ENCODE data around the gene TRPM3. TPM values are rescaled to one million over a fixed set of nuclear protein-coding genes. Genes with fewer than 3 reads are reported as not detected.

Gene TRPM3
- total and polyA plus RNA-seq, 4 donors = 0.07 to 0.89 (median 0.67) TPM

DNA sequence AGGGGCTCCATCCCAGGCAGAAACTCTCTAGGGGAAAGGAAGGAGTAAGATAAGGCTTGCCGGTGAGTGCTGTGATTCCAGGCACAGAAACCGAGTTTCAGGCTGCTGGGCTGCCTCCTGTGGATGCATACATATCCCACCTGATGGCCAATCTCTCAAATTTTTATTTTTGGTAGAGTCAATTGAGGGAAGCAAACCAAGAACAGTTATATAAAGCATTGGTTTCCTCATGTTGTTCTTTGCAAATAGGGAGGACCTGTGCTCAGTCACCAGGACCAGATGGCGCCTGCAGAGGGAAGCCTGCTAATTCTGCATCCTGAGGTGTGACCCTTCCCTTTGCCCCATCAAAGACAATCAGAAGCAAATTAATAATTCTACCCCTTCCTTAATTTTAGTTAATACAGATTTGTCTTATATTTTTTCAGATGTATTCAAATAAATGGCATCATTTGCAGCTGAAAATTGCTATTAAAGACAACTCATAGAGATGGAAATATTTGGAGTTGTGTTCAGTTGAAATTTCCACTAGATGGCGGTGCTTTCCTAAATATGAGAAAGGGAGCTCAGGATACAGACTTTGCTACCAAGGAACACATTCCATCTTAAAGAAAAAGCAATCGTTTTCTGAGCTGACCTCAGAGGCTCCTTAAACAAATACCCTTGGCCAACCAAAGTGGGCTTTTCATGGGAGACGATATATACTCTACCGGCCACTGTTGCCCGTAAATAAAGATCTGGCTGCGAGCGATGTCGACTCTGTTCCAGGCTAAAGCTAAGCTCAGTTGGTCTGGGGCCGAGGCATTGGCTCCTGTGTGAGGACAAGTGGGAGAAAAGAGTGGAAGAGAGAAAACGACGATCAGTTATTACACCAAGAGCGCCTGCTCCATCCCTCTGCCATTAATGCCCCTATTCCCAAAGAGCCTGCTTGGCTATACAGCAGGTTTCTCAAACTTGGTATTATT, 481.3 kb downstream of the TRPM3 start:
- TF ChIP-seq NR2F2 (IDR thresholded peaks at IDR 0.05) (no peak), RAD21 (IDR thresholded peaks at IDR 0.05) (peak; percentile 84 to 85), JUND (IDR thresholded peaks at IDR 0.05) (no peak), GABPA (IDR thresholded peaks at IDR 0.05 in 1 of 2, conservative IDR thresholded peaks at IDR 0.05 in 1 of 2) (no peak), EGR1 (IDR thresholded peaks at IDR 0.05; ENCODE audit: low read depth in 2 of 2) (no peak), HNF4A (conservative IDR thresholded peaks at IDR 0.05) (peak in 1 of 2 donors; percentile 36), TAF1 (conservative IDR thresholded peaks at IDR 0.05) (no peak), YY1 (IDR thresholded peaks at IDR 0.05) (no peak), FOXA2 (IDR thresholded peaks at IDR 0.05) (no peak), FOXA1 (IDR thresholded peaks at IDR 0.05) (no peak), SP1 (IDR thresholded peaks at IDR 0.05) (no peak), HNF4G (IDR thresholded peaks at IDR 0.05) (no peak)
- TF ChIP-seq, protein P1, sequence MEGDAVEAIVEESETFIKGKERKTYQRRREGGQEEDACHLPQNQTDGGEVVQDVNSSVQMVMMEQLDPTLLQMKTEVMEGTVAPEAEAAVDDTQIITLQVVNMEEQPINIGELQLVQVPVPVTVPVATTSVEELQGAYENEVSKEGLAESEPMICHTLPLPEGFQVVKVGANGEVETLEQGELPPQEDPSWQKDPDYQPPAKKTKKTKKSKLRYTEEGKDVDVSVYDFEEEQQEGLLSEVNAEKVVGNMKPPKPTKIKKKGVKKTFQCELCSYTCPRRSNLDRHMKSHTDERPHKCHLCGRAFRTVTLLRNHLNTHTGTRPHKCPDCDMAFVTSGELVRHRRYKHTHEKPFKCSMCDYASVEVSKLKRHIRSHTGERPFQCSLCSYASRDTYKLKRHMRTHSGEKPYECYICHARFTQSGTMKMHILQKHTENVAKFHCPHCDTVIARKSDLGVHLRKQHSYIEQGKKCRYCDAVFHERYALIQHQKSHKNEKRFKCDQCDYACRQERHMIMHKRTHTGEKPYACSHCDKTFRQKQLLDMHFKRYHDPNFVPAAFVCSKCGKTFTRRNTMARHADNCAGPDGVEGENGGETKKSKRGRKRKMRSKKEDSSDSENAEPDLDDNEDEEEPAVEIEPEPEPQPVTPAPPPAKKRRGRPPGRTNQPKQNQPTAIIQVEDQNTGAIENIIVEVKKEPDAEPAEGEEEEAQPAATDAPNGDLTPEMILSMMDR (IDR thresholded peaks at IDR 0.05; ENCODE audit: low read depth, low read length, missing input control) = peak; percentile 58
- TF ChIP-seq, protein P2, sequence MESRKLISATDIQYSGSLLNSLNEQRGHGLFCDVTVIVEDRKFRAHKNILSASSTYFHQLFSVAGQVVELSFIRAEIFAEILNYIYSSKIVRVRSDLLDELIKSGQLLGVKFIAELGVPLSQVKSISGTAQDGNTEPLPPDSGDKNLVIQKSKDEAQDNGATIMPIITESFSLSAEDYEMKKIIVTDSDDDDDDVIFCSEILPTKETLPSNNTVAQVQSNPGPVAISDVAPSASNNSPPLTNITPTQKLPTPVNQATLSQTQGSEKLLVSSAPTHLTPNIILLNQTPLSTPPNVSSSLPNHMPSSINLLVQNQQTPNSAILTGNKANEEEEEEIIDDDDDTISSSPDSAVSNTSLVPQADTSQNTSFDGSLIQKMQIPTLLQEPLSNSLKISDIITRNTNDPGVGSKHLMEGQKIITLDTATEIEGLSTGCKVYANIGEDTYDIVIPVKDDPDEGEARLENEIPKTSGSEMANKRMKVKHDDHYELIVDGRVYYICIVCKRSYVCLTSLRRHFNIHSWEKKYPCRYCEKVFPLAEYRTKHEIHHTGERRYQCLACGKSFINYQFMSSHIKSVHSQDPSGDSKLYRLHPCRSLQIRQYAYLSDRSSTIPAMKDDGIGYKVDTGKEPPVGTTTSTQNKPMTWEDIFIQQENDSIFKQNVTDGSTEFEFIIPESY (IDR thresholded peaks at IDR 0.05) = no peak
- TF ChIP-seq, protein P3, sequence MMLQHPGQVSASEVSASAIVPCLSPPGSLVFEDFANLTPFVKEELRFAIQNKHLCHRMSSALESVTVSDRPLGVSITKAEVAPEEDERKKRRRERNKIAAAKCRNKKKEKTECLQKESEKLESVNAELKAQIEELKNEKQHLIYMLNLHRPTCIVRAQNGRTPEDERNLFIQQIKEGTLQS (IDR thresholded peaks at IDR 0.05) = no peak
- TF ChIP-seq, protein P4, sequence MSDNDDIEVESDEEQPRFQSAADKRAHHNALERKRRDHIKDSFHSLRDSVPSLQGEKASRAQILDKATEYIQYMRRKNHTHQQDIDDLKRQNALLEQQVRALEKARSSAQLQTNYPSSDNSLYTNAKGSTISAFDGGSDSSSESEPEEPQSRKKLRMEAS (IDR thresholded peaks at IDR 0.05) = no peak
- TF ChIP-seq, protein P5, sequence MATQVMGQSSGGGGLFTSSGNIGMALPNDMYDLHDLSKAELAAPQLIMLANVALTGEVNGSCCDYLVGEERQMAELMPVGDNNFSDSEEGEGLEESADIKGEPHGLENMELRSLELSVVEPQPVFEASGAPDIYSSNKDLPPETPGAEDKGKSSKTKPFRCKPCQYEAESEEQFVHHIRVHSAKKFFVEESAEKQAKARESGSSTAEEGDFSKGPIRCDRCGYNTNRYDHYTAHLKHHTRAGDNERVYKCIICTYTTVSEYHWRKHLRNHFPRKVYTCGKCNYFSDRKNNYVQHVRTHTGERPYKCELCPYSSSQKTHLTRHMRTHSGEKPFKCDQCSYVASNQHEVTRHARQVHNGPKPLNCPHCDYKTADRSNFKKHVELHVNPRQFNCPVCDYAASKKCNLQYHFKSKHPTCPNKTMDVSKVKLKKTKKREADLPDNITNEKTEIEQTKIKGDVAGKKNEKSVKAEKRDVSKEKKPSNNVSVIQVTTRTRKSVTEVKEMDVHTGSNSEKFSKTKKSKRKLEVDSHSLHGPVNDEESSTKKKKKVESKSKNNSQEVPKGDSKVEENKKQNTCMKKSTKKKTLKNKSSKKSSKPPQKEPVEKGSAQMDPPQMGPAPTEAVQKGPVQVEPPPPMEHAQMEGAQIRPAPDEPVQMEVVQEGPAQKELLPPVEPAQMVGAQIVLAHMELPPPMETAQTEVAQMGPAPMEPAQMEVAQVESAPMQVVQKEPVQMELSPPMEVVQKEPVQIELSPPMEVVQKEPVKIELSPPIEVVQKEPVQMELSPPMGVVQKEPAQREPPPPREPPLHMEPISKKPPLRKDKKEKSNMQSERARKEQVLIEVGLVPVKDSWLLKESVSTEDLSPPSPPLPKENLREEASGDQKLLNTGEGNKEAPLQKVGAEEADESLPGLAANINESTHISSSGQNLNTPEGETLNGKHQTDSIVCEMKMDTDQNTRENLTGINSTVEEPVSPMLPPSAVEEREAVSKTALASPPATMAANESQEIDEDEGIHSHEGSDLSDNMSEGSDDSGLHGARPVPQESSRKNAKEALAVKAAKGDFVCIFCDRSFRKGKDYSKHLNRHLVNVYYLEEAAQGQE (IDR thresholded peaks at IDR 0.05) = no peak
- H3K27ac ChIP-seq (ENCODE audit: low read depth in 1 of 2, low read length in 2 of 2) = no peak overlapping the region
- no peaks in the 10 kb centered on the region for H3K36me3 ChIP-seq (ENCODE audit: control insufficient read depth in 4 of 4, insufficient read depth in 3 of 4, low read depth in 1 of 4, low read length in 3 of 4)
- H3K9ac ChIP-seq (ENCODE audit: low read depth in 1 of 2, low read length in 2 of 2) = no peak overlapping the region
- no peaks in the 10 kb centered on the region for H3K9me3 ChIP-seq (ENCODE audit: control insufficient read depth in 4 of 4, low read length in 3 of 4)
- 52% methylated on average over 15 of the region's 15 CpGs for WGBS
- no peak overlapping the region for H3K4me3 ChIP-seq (ENCODE audit: low read depth in 1 of 3, low read length in 3 of 3)
- no peaks in the 10 kb centered on the region for H3K4me1 ChIP-seq (ENCODE audit: control insufficient read depth in 4 of 4, insufficient read depth in 4 of 4, low read length in 3 of 4)
- DNase-seq (ENCODE audit: low spot score) = no peak
- H3K27me3 ChIP-seq (ENCODE audit: control insufficient read depth in 4 of 4, insufficient read depth in 4 of 4, low read length in 3 of 4) = no peaks in the 10 kb centered on the region

Measured in liver (tissue), 9 donors.